PC-3 (cell line): ENCODE measurements around the gene HLCS. TPM values are rescaled to one million over a fixed set of nuclear protein-coding genes. Genes with fewer than 3 reads are reported as not detected.

Source experiments
- ATAC-seq: fragments of 200-7000 bp; cut with Tn5 transposase; 2 replicates; pipeline ENCODE4 v1.9.1; 2020; ENCODE audit warnings: mild to moderate bottlenecking, moderate library complexity
- BruUV-seq: library from RNA; stranded (reverse); fragments of 400-500 nt; replicated peaks from 2 replicates; lab custom pipeline; 2021; lab: Mats Ljungman, UMichigan
- CTCF ChIA-PET: fragments of 300-600 bp; sonication (Branson Sonifier 250); formaldehyde crosslinking; loops from one replicate; lab custom pipeline; 2022; ENCODE audit warnings: antibody characterized with exemption; lab: Charles Lee
- POLR2A ChIA-PET: fragments of 300-600 bp; sonication (Branson Sonifier 250); formaldehyde crosslinking; loops from one replicate; lab custom pipeline; 2022; ENCODE audit warnings: antibody characterized with exemption; ENCODE audit not compliant: unreplicated experiment; lab: Charles Lee
- DNase-seq: peaks from one replicate; pipeline ENCODE4 v3.0.0-alpha.2; 2015
- H2AFZ ChIP-seq: fragments of 300-600 bp; sonication (generic); 2 replicates; pipeline ENCODE4 v1.6.0; 2016; ENCODE audit warnings: antibody characterized with exemption, low read length
- H3F3A ChIP-seq: fragments of 300-600 bp; sonication (generic); one replicate; pipeline ENCODE4 v1.6.0; 2017; ENCODE audit warnings: antibody characterized with exemption, low read length, control low read depth, mild to moderate bottlenecking; ENCODE audit not compliant: unreplicated experiment
- H3K27ac ChIP-seq: fragments of 300-600 bp; sonication (generic); 2 replicates; pipeline ENCODE4 v1.5.1; 2016; ENCODE audit warnings: mild to moderate bottlenecking, low read length
- H3K27me3 ChIP-seq: fragments of 300-600 bp; sonication (generic); 2 replicates; pipeline ENCODE4 v1.6.1; 2016; ENCODE audit warnings: low read length, mixed read lengths
- H3K36me3 ChIP-seq: fragments of 300-600 bp; sonication (generic); 2 replicates; pipeline ENCODE4 v1.6.1; 2016; ENCODE audit warnings: low read depth, mixed run types, low read length, mixed read lengths
- H3K4me1 ChIP-seq: fragments of 300-600 bp; sonication (generic); 2 replicates; pipeline ENCODE4 v1.5.1; 2016; ENCODE audit warnings: low read length; ENCODE audit not compliant: insufficient read depth
- H3K4me2 ChIP-seq: fragments of 300-600 bp; sonication (generic); 2 replicates; pipeline ENCODE4 v1.6.0; 2016; ENCODE audit warnings: low read length
- H3K4me3 ChIP-seq: fragments of 300-600 bp; sonication (generic); 2 replicates; pipeline ENCODE4 v1.5.1; 2016; ENCODE audit warnings: mild to moderate bottlenecking, low read length, mixed read lengths
- H3K79me2 ChIP-seq: fragments of 300-600 bp; sonication (generic); 2 replicates; pipeline ENCODE4 v1.6.1; 2017; ENCODE audit warnings: low read length, mixed read lengths
- H3K9ac ChIP-seq: fragments of 300-600 bp; sonication (generic); 2 replicates; pipeline ENCODE4 v1.6.0; 2016; ENCODE audit warnings: mild to moderate bottlenecking, low read length
- H3K9me2 ChIP-seq: fragments of 300-600 bp; sonication (generic); replicated peaks from 2 replicates; pipeline ENCODE4 v1.6.1; 2016; ENCODE audit warnings: mixed run types, low read length, mixed read lengths
- H3K9me3 ChIP-seq: fragments of 300-600 bp; sonication (generic); 2 replicates; pipeline ENCODE4 v1.6.1; 2016; ENCODE audit warnings: low read length, mixed read lengths
- H4K20me1 ChIP-seq: fragments of 300-600 bp; sonication (generic); 2 replicates; pipeline ENCODE4 v1.6.1; 2016; ENCODE audit warnings: low read length, mixed read lengths
- EZH2 ChIP-seq: fragments of 300-600 bp; sonication (generic); IDR thresholded peaks from one replicate; pipeline ENCODE4 v1.6.1; 2017; ENCODE audit warnings: antibody characterized with exemption, mild to moderate bottlenecking, low read length; ENCODE audit not compliant: unreplicated experiment
- EZH2phosphoT487 ChIP-seq: fragments of 300-600 bp; sonication (generic); IDR thresholded peaks from 2 replicates; pipeline ENCODE4 v1.6.1; 2018; ENCODE audit warnings: mild to moderate bottlenecking, antibody characterized with exemption, low read length, borderline replicate concordance
- intact Hi-C: fragments of 100-400 bp; cut with micrococcal nuclease; formaldehyde crosslinking; loops from 2 replicates; pipeline ENCODE4 v1.9.0; 2023
- total RNA-seq: library from RNA; depleted of rRNA; stranded (reverse); fragments of >200 nt; gene quantifications from 2 replicates; pipeline ENCODE4 v1.2.3, GENCODE V29; 2014
- TF ChIP-seq, protein P1 (sequence below): fragments of 300-600 bp; sonication (generic); conservative IDR thresholded peaks from 2 replicates; pipeline ENCODE4 v1.5.1; 2017; ENCODE audit warnings: antibody characterized with exemption, low read depth, mild to moderate bottlenecking, low read length

HLCS gene
- total RNA-seq, 1 experiment from 2014 or later, result 44.1 TPM

DNA sequence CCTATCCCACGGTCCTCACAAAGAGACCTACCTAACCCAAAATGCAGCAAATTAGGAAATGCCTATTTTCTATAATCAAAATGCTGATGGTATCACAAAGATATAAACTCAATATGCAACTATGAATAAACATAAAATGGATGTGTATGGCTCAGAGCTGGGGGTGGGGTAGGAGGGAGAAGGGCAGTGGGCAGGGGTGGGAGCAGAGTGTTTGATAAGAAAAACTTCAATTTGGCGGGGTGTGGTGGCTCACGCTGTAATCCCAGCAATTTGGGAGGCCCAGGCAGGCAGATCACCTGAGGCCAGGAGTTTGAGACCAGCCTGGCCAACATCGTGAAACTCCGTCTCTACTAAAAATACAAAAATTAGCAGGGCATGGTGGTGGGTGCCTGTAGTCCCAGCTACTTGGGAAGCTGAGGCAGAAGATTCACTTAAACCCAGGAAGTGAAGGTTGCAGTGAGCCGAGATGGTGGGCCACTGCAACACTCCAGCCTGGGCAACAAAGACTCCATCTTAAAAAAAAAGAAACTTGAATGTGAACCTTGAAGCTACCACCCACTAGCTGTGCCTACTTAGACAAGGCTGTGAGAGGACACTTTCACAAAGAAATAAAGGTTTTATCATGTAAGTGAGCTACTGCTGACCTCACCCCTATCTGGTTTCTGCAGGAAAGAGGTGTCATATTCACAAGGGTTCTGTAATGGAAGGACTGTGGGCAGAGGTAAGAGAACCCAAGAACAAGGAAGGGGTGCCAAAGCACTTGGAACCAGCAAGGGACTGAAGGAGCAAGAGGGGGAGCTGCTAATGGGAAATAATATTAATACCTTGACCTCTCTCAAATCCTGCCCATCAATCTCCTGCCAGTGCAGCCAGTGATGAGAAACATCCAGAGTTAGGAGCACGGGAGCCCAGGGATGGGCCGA lies 53.0 kb downstream of the HLCS start:
- Histone ChIP-seq H3K9ac (peak overlapping the region; percentile 48; the same call in 1 of the 2 replicates), H3K9me3 (no peaks in the 10 kb centered on the region), H3K79me2 (peaks cover 40% of the 10 kb centered on the region), H3K9me2 (no peaks in the 10 kb centered on the region), H2AFZ (no peak overlapping the region), H3K27me3 (no peaks in the 10 kb centered on the region), H4K20me1 (no peaks in the 10 kb centered on the region), H3K4me3 (no peak overlapping the region), H3K27ac (peak overlapping the region; percentile 48), H3F3A (peaks cover 8% of the 10 kb centered on the region), H3K4me2 (no peak overlapping the region), H3K4me1 (peaks cover 56% of the 10 kb centered on the region), H3K36me3 (no peaks in the 10 kb centered on the region)
- DNase-seq, result peak; percentile 20
- ChIA-PET POLR2A (no interaction called here), CTCF (no interaction called here)
- ATAC-seq, result no peak
- intact Hi-C loops, result no loop called here
- TF ChIP-seq, protein P1, sequence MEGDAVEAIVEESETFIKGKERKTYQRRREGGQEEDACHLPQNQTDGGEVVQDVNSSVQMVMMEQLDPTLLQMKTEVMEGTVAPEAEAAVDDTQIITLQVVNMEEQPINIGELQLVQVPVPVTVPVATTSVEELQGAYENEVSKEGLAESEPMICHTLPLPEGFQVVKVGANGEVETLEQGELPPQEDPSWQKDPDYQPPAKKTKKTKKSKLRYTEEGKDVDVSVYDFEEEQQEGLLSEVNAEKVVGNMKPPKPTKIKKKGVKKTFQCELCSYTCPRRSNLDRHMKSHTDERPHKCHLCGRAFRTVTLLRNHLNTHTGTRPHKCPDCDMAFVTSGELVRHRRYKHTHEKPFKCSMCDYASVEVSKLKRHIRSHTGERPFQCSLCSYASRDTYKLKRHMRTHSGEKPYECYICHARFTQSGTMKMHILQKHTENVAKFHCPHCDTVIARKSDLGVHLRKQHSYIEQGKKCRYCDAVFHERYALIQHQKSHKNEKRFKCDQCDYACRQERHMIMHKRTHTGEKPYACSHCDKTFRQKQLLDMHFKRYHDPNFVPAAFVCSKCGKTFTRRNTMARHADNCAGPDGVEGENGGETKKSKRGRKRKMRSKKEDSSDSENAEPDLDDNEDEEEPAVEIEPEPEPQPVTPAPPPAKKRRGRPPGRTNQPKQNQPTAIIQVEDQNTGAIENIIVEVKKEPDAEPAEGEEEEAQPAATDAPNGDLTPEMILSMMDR, result no peak
- no TSS peak for BruUV-seq

DNA sequence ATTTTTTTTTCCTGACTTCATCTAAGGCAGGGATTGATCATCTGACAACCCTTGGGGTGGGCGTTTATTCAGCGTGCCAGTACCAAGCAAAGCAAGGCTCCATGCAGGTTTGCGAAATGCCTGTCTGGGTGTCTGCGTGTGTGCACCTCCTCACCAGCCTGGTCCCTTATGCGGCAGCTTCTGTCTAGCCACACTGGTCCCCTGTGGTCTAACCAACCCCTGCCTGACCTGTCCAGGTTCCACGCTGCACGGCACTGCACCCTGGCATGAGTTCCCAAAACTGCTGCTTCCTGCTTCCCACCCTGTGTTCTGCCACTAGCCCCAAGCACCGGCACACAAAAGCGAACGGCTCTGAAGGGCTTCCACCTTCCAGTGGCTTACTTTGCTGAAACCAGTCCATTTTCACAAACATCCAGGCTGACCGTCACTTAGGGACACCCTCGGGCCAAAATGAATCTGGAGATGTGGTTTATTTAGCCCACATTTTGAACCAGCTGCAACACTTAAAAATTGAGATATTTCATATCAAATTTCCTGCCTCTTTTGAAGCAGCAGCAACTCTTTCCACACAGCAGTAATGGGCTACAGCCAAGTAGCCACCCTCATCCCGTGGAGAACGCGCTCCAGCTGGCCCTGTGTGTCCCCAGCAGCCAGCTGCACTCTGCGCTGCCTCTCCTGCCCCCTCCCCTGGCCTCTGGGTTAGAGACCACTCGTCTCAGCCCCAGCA lies 55.7 kb downstream of the HLCS start:
- ATAC-seq, result no peak
- ChIA-PET CTCF (no interaction called here), POLR2A (interaction anchor here (0.5 kb wide), 1 partner anchor 55 kb away, joined by 10 read pairs; no protein-coding TSS in a partner anchor)
- Histone ChIP-seq H3K9me2 (no peaks in the 10 kb centered on the region), H3K27me3 (no peaks in the 10 kb centered on the region), H3K27ac (peak overlapping the region; percentile 98), H3K4me3 (no peak overlapping the region), H2AFZ (no peak overlapping the region), H3K79me2 (peaks cover 54% of the 10 kb centered on the region), H3K36me3 (peaks cover 9% of the 10 kb centered on the region), H3K9me3 (no peaks in the 10 kb centered on the region), H3K4me1 (peaks cover 43% of the 10 kb centered on the region), H3K9ac (peak overlapping the region; percentile 87), H3K4me2 (peak overlapping the region; percentile 27; the same call in 1 of the 2 replicates), H4K20me1 (no peaks in the 10 kb centered on the region), H3F3A (peaks cover 9% of the 10 kb centered on the region)
- TF ChIP-seq, protein P1, result no peak
- TF ChIP-seq EZH2, result no peak
- TF ChIP-seq EZH2phosphoT487, result no peak
- intact Hi-C loops, result loop anchor here (1.0 kb wide), 2 partner anchors 27 to 49 kb away; no protein-coding TSS in a partner anchor
- BruUV-seq, result no TSS peak
- peak; percentile 15 for DNase-seq
